ENCODE results near the gene NUDC. TPM values are rescaled to one million over a fixed set of nuclear protein-coding genes. Genes with fewer than 3 reads are reported as not detected.

The NUDC gene
- total and polyA plus RNA-seq, 9 of the 15 experiments (the other 6 are each of a cell fraction or from before 2014, with no cell fraction given) = 9.8 to 234 (median 149) TPM

DNA sequence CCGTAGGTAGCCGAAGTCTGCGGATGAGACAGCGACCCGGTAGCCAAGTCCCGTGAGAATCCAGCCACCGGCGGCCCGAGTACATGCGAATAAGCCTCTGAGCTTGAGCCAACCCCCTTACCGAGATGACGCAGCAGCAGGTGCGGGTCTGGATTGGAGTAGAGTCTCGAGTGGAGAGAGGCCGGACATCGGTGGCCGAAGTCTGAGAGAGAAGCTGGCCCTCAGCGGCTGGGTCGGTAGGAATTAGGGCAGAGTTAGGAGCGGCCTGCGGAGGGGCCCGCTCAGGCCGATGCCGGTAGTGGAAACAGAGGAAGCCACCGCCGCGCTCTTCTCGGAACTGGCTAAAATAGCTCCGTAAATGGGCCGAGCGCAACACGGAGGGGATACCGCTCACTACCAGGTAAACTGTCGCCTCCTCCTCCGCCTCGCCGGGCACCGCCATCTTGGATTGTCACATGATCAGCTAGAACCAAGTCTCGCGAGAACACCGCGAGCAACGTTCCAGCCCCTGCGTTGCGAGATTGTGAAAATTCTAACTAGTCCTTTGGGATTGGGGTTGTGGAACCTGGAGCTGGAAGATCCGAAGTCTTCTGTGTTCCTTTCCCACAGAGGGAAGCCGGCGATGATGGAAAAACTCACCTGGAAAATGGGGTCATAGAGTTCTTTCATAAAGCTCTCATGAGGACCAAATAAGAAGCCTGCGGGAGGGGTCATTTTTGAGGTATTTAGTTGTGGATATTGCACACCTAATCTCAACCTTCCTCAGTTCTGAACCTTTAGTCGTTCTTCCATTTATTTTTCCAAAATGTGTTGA lies 21.3 kb upstream of the NUDC start, which contains the start of gene GPATCH3 (continued):
- TF ChIP-seq, protein P1, sequence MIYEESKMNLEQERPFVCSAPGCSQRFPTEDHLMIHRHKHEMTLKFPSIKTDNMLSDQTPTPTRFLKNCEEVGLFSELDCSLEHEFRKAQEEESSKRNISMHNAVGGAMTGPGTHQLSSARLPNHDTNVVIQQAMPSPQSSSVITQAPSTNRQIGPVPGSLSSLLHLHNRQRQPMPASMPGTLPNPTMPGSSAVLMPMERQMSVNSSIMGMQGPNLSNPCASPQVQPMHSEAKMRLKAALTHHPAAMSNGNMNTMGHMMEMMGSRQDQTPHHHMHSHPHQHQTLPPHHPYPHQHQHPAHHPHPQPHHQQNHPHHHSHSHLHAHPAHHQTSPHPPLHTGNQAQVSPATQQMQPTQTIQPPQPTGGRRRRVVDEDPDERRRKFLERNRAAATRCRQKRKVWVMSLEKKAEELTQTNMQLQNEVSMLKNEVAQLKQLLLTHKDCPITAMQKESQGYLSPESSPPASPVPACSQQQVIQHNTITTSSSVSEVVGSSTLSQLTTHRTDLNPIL (CRISPR knock-in tag; IDR thresholded peaks at IDR 0.05) = no peak
- TF ChIP-seq ZNF3 (CRISPR knock-in tag; IDR thresholded peaks at IDR 0.05) = no peak
- TF ChIP-seq GTF2E2 (tag; IDR thresholded peaks at IDR 0.05) = peak; percentile 97
- peak; percentile 72 for TF ChIP-seq CBFA2T2 (conservative IDR thresholded peaks at IDR 0.05)
- TF ChIP-seq ZNF184 (CRISPR knock-in tag; IDR thresholded peaks at IDR 0.05) = no peak
- no peak for TF ChIP-seq SAFB2 (IDR thresholded peaks at IDR 0.05; ENCODE audit: borderline replicate concordance, low read depth, low read length, severe bottlenecking)
- TF ChIP-seq CREM (IDR thresholded peaks at IDR 0.05; ENCODE audit: low read depth) = peak; percentile 69
- TF ChIP-seq MXD1 (CRISPR knock-in tag; IDR thresholded peaks at IDR 0.05; ENCODE audit: borderline replicate concordance, poor library complexity, severe bottlenecking) = peak; percentile 75
- TF ChIP-seq, protein P2, sequence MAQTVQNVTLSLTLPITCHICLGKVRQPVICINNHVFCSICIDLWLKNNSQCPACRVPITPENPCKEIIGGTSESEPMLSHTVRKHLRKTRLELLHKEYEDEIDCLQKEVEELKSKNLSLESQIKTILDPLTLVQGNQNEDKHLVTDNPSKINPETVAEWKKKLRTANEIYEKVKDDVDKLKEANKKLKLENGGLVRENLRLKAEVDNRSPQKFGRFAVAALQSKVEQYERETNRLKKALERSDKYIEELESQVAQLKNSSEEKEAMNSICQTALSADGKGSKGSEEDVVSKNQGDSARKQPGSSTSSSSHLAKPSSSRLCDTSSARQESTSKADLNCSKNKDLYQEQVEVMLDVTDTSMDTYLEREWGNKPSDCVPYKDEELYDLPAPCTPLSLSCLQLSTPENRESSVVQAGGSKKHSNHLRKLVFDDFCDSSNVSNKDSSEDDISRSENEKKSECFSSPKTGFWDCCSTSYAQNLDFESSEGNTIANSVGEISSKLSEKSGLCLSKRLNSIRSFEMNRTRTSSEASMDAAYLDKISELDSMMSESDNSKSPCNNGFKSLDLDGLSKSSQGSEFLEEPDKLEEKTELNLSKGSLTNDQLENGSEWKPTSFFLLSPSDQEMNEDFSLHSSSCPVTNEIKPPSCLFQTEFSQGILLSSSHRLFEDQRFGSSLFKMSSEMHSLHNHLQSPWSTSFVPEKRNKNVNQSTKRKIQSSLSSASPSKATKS (CRISPR knock-in tag; IDR thresholded peaks at IDR 0.05) = peak; percentile 56; the same call in 1 of the 2 replicates
- TF ChIP-seq ZZZ3 (IDR thresholded peaks at IDR 0.05) = peak; percentile 49; the same call in 1 of the 2 replicates
- peak; percentile 90 for TF ChIP-seq PML (IDR thresholded peaks at IDR 0.05; ENCODE audit: low read length)
- TF ChIP-seq ZNF77 (CRISPR knock-in tag; IDR thresholded peaks at IDR 0.05) = no peak
- TF ChIP-seq EHMT2 (IDR thresholded peaks at IDR 0.05) = no peak
- peak; percentile 93 for TF ChIP-seq ZNF511 (CRISPR knock-in tag; IDR thresholded peaks at IDR 0.05)
- TF ChIP-seq ZFPM2 (CRISPR knock-in tag; IDR thresholded peaks at IDR 0.05) = no peak
- TF ChIP-seq LARP7 (IDR thresholded peaks at IDR 0.05) = peak; percentile 36; the same call in 1 of the 2 replicates
- TF ChIP-seq ZNF57 (CRISPR knock-in tag; IDR thresholded peaks at IDR 0.05) = no peak
- TF ChIP-seq GABPB2 (CRISPR knock-in tag; conservative IDR thresholded peaks at IDR 0.05) = no peak
- no peak for TF ChIP-seq KLF1 (tag; IDR thresholded peaks at IDR 0.05)
- no peak for TF ChIP-seq CTCFL (IDR thresholded peaks at IDR 0.05; ENCODE audit: borderline replicate concordance, insufficient read depth, low read depth, low read length, poor library complexity, severe bottlenecking)
- TF ChIP-seq RBM22 (IDR thresholded peaks at IDR 0.05; ENCODE audit: low read depth, low read length, poor library complexity, severe bottlenecking) = no peak
- TF ChIP-seq RBFOX2 (IDR thresholded peaks at IDR 0.05; ENCODE audit: low read depth, low read length) = peak; percentile 86
- no peak for TF ChIP-seq SNIP1 (IDR thresholded peaks at IDR 0.05; ENCODE audit: low read depth)
